ENCODE data around the gene DHRS3. TPM values are rescaled to one million over a fixed set of nuclear protein-coding genes. Genes with fewer than 3 reads are reported as not detected.

Gene DHRS3
- total RNA-seq, 1 experiment from 2014 or later = 87.0 TPM

DNA sequence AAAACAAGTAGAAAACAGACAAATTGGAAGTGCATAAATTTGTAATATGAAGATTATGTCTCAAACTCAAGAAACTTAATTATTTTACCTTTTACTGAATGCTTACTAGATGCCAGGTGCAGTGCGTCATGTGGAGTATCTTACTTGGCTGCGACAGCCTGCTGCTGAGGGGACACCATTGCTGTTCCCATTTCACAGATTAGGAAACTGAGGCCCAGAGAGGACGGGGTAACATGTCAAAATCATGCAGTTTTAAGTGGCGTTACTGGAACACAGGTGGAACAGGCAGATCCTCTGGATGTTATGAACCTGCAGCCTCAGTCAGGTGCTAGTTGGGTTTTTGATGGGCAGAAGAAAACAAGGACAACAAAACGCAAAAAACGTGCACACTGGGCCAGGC, 7.3 kb upstream of the DHRS3 start:
- no peaks in the 10 kb centered on the region for H3K36me3 ChIP-seq (ENCODE audit: control insufficient read depth in 1 of 2, insufficient read depth in 2 of 2, low read length in 2 of 2)
- no peak overlapping the region for H3K27ac ChIP-seq (ENCODE audit: low read depth, low read length)
- no peak overlapping the region for H3K9ac ChIP-seq (ENCODE audit: low read length)
- ChIA-PET RAD21 (ENCODE audit: low non-redundant PET in 1 of 2, low total read pairs in 2 of 2, uncharacterized antibody in 2 of 2, unreplicated experiment in 2 of 2) (no interaction called here), POLR2A (no interaction called here), CTCF (no interaction called here)
- DNase-seq (ENCODE audit: low read depth, low spot score) (no peak), ATAC-seq (no peak)
- no peaks in the 10 kb centered on the region for H3K9me2 ChIP-seq (ENCODE audit: insufficient read depth)
- H3K4me1 ChIP-seq (ENCODE audit: control insufficient read depth in 1 of 2, insufficient read depth in 2 of 2, low read length in 2 of 2) = peaks cover 6 to 8% of the 10 kb centered on the region in 2 experiments
- intact Hi-C loops (cut with micrococcal nuclease) = no loop called here
- no peak overlapping the region for H2AFZ ChIP-seq (ENCODE audit: low read depth, low read length, poor library complexity, severe bottlenecking)
- TF ChIP-seq EZH2phosphoT487 (IDR thresholded peaks at IDR 0.05; ENCODE audit: borderline replicate concordance) = no peak
- no peak for TF ChIP-seq SP1 (IDR thresholded peaks at IDR 0.05; ENCODE audit: low read depth)
- no peak for TF ChIP-seq SIN3A (IDR thresholded peaks at IDR 0.05; ENCODE audit: low read depth)
- no peak for TF ChIP-seq SRF (IDR thresholded peaks at IDR 0.05; ENCODE audit: low read depth)
- TF ChIP-seq, protein P1, sequence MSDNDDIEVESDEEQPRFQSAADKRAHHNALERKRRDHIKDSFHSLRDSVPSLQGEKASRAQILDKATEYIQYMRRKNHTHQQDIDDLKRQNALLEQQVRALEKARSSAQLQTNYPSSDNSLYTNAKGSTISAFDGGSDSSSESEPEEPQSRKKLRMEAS (IDR thresholded peaks at IDR 0.05) = no peak
- TF ChIP-seq JUND (IDR thresholded peaks at IDR 0.05) = no peak
- no peak for TF ChIP-seq CBX3 (IDR thresholded peaks at IDR 0.05; ENCODE audit: low read depth)
- TF ChIP-seq, protein P2, sequence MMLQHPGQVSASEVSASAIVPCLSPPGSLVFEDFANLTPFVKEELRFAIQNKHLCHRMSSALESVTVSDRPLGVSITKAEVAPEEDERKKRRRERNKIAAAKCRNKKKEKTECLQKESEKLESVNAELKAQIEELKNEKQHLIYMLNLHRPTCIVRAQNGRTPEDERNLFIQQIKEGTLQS (IDR thresholded peaks at IDR 0.05) = no peak
- no peak for TF ChIP-seq ZNF274 (IDR thresholded peaks at IDR 0.05; ENCODE audit: low read depth, low read length)
- TF ChIP-seq ZFX (IDR thresholded peaks at IDR 0.05) = no peak
- no peak for TF ChIP-seq TCF7L2 (IDR thresholded peaks at IDR 0.05; ENCODE audit: borderline replicate concordance, extremely low read depth, insufficient read depth, insufficient read length)
- TF ChIP-seq POLR2A (IDR thresholded peaks at IDR 0.05; ENCODE audit: borderline replicate concordance, extremely low read depth, insufficient read depth, insufficient read length) = no peak
- H3K9me3 ChIP-seq (ENCODE audit: control insufficient read depth in 1 of 2, insufficient read depth in 1 of 2, low read depth in 1 of 2, low read length in 2 of 2) = no peaks in the 10 kb centered on the region
- no peak overlapping the region for H3K4me2 ChIP-seq (ENCODE audit: low read length)
- no peaks in the 10 kb centered on the region for H3K79me2 ChIP-seq (ENCODE audit: insufficient read depth, low read length)
- no peaks in the 10 kb centered on the region for H3K27me3 ChIP-seq (ENCODE audit: insufficient read depth, low read length)
- H4K20me1 ChIP-seq (ENCODE audit: insufficient read depth) = no peaks in the 10 kb centered on the region
- no peak overlapping the region for H3K4me3 ChIP-seq (replicated peaks in 1 of 2; ENCODE audit: low read depth in 1 of 2, low read length in 2 of 2)
- no TSS peak for BruUV-seq (replicated peaks)

DNA sequence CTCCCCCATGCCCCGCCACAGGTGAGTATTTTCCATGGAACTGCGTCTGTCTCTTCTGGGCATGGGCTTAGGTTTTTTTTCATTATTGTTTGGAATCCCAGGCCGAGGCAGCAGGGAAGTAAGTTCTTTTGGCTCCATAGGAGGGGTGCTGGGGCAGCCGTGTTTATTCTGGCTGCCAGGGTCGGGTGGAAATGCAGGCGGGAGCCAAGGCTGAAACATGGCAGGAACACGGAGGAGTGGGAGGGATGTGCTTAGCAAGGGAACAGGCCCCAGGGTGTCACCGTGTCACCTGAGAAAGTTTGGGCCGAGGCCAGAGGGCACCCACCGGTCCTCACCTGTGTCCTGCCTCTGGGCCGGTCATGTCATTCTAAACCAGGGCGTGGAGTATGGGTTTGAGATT, 4.5 kb upstream of the DHRS3 start:
- Histone ChIP-seq H3K4me3 (replicated peaks in 1 of 2; ENCODE audit: low read depth in 1 of 2, low read length in 2 of 2) (no peak overlapping the region), H2AFZ (ENCODE audit: low read depth, low read length, poor library complexity, severe bottlenecking) (no peak overlapping the region), H3K4me1 (ENCODE audit: control insufficient read depth in 1 of 2, insufficient read depth in 2 of 2, low read length in 2 of 2) (peaks cover 18 to 32% of the 10 kb centered on the region in 2 experiments), H3K9me3 (ENCODE audit: control insufficient read depth in 1 of 2, insufficient read depth in 1 of 2, low read depth in 1 of 2, low read length in 2 of 2) (no peaks in the 10 kb centered on the region), H3K9ac (ENCODE audit: low read length) (no peak overlapping the region), H3K9me2 (ENCODE audit: insufficient read depth) (no peaks in the 10 kb centered on the region), H3K36me3 (ENCODE audit: control insufficient read depth in 1 of 2, insufficient read depth in 2 of 2, low read length in 2 of 2) (no peaks in the 10 kb centered on the region), H3K79me2 (ENCODE audit: insufficient read depth, low read length) (no peaks in the 10 kb centered on the region), H3K27me3 (ENCODE audit: insufficient read depth, low read length) (no peaks in the 10 kb centered on the region), H3K4me2 (ENCODE audit: low read length) (no peak overlapping the region), H3K27ac (ENCODE audit: low read depth, low read length) (no peak overlapping the region), H4K20me1 (ENCODE audit: insufficient read depth) (no peaks in the 10 kb centered on the region)
- ChIA-PET CTCF (interaction anchor here (5.2 kb wide), 1 partner anchor 309 kb away, joined by 42 read pairs; no protein-coding TSS in a partner anchor), RAD21 (ENCODE audit: low non-redundant PET in 1 of 2, low total read pairs in 2 of 2, uncharacterized antibody in 2 of 2, unreplicated experiment in 2 of 2) (no interaction called here), POLR2A (no interaction called here)
- no peak for DNase-seq (ENCODE audit: low read depth, low spot score)
- BruUV-seq (replicated peaks) = no TSS peak
- intact Hi-C loops (cut with micrococcal nuclease) = no loop called here
- ATAC-seq = no peak
- TF ChIP-seq CEBPB (IDR thresholded peaks at IDR 0.05; ENCODE audit: low read depth) (no peak), YY1 (IDR thresholded peaks at IDR 0.05; ENCODE audit: extremely low read depth, insufficient replicate concordance, low read depth, low read length) (no peak), EZH2phosphoT487 (IDR thresholded peaks at IDR 0.05; ENCODE audit: borderline replicate concordance) (no peak), EGR1 (IDR thresholded peaks at IDR 0.05; ENCODE audit: low read depth) (no peak), POLR2AphosphoS5 (IDR thresholded peaks at IDR 0.05; ENCODE audit: low read depth, low read length) (no peak), ELF1 (IDR thresholded peaks at IDR 0.05; ENCODE audit: borderline replicate concordance, low read depth) (no peak), FOSL1 (IDR thresholded peaks at IDR 0.05; ENCODE audit: low read depth) (no peak), JUND (IDR thresholded peaks at IDR 0.05) (no peak), SIN3A (IDR thresholded peaks at IDR 0.05; ENCODE audit: low read depth) (no peak), RAD21 (IDR thresholded peaks at IDR 0.05; ENCODE audit: low read depth) (no peak), ZNF274 (IDR thresholded peaks at IDR 0.05; ENCODE audit: low read depth, low read length) (no peak), ZFX (IDR thresholded peaks at IDR 0.05) (no peak)
- TF ChIP-seq, protein P1 (IDR thresholded peaks at IDR 0.05) = no peak
- TF ChIP-seq, protein P3, sequence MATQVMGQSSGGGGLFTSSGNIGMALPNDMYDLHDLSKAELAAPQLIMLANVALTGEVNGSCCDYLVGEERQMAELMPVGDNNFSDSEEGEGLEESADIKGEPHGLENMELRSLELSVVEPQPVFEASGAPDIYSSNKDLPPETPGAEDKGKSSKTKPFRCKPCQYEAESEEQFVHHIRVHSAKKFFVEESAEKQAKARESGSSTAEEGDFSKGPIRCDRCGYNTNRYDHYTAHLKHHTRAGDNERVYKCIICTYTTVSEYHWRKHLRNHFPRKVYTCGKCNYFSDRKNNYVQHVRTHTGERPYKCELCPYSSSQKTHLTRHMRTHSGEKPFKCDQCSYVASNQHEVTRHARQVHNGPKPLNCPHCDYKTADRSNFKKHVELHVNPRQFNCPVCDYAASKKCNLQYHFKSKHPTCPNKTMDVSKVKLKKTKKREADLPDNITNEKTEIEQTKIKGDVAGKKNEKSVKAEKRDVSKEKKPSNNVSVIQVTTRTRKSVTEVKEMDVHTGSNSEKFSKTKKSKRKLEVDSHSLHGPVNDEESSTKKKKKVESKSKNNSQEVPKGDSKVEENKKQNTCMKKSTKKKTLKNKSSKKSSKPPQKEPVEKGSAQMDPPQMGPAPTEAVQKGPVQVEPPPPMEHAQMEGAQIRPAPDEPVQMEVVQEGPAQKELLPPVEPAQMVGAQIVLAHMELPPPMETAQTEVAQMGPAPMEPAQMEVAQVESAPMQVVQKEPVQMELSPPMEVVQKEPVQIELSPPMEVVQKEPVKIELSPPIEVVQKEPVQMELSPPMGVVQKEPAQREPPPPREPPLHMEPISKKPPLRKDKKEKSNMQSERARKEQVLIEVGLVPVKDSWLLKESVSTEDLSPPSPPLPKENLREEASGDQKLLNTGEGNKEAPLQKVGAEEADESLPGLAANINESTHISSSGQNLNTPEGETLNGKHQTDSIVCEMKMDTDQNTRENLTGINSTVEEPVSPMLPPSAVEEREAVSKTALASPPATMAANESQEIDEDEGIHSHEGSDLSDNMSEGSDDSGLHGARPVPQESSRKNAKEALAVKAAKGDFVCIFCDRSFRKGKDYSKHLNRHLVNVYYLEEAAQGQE (IDR thresholded peaks at IDR 0.05; ENCODE audit: low read depth) = no peak

Measured in HCT116 (cell line).